ENCODE data around the gene PRR11.
A peak's percentile ranks its signal among the peaks of the same experiment; 100 is the strongest.
"Not testable (repeated sequence)": the region's sequence is repeated elsewhere in the genome, so short reads cannot be mapped to it uniquely, and the experiment has no call there.

PRR11 gene

GRCh38 chr17:59220328-59221158, 65.0 kb downstream of the PRR11 start, which contains the start of gene GDPD1:
Gene GDPD1, plus strand, starts transcription at chr17:59220511. Its CDS starts 99 bp downstream, at chr17:59220610.
- DNase-seq = peak; percentile 97

- DNase-seq = no peak
Measured at GRCh38 chr17:59221159-59221847, 65.8 kb downstream of the PRR11 start.

GRCh38 chr17:59223813-59224212, 68.3 kb downstream of the PRR11 start:
- no peak for DNase-seq

GRCh38 chr17:59228588-59228987, 73.0 kb downstream of the PRR11 start:
- not testable (repeated sequence) for DNase-seq

GRCh38 chr17:59230764-59231163, 75.2 kb downstream of the PRR11 start:
- no peak for DNase-seq

GRCh38 chr17:59234631-59235030, 79.1 kb downstream of the PRR11 start:
- DNase-seq = no peak

GRCh38 chr17:59238906-59239305, 83.4 kb downstream of the PRR11 start:
- no peak for DNase-seq

- no peak for DNase-seq
Measured at GRCh38 chr17:59244081-59244480, 88.5 kb downstream of the PRR11 start.

Measured in activated gamma-delta T cell treated with Interleukin-2 at 50 U/mL for 16 hours (primary cell).